Thyroid gland (tissue), 4 donors: ENCODE data around the gene PPP1R2. TPM values are rescaled to one million over a fixed set of nuclear protein-coding genes. Genes with fewer than 3 reads are reported as not detected.
A peak's percentile ranks its signal among the peaks of the same experiment; 100 is the strongest.

Experiments
- DNase-seq, 2 donors: peaks; one replicate each; pipeline ENCODE4 v3.0.0-alpha.2; 2019
- H3K27ac ChIP-seq, 3 donors: fragments of 200-600 bp; sonication (generic); 1 replicate in 2 of 3; 2 replicates in 1 of 3; pipeline ENCODE4 v1.5.1; 2016 to 2019; ENCODE audit warnings: mild to moderate bottlenecking in 1 of 3, moderate library complexity in 1 of 3
- H3K27me3 ChIP-seq: fragments of 200-600 bp; sonication (generic); one replicate; pipeline ENCODE4 v1.5.1; 2019
- H3K36me3 ChIP-seq, 2 donors: fragments of 200-600 bp; sonication (generic); one replicate each; pipeline ENCODE4 v1.5.1; 2016 to 2019
- H3K4me1 ChIP-seq, 2 donors: fragments of 200-600 bp; sonication (generic); one replicate each; pipeline ENCODE4 v1.5.1; 2017 to 2019
- H3K4me3 ChIP-seq, 3 donors: fragments of 200-600 bp; sonication (generic); replicated peaks in 1 of 3; 1 replicate in 2 of 3; 2 replicates in 1 of 3; pipeline ENCODE4 v1.5.1; 2016; ENCODE audit warnings: mild to moderate bottlenecking in 1 of 3
- H3K9me3 ChIP-seq: fragments of 200-600 bp; sonication (generic); one replicate; pipeline ENCODE4 v1.5.1; 2017
- POLR2A ChIP-seq, 2 donors: fragments of 450-650 bp; IDR thresholded peaks; one replicate each; pipeline ENCODE4 v1.6.1; 2017; ENCODE audit warnings: antibody characterized with exemption in 2 of 2, mild to moderate bottlenecking in 2 of 2, moderate library complexity in 1 of 2
- WGBS, 2 donors: methylation state at CpG; one replicate each; pipeline ENCODE4 v1.1.5; 2017; 5-methylcytosine and 5-hydroxymethylcytosine counted together
- intact Hi-C: fragments of 100-400 bp; cut with DNase I; formaldehyde crosslinking; loops from one replicate; pipeline ENCODE4 v1.15.1; 2023
- total RNA-seq, 4 donors: library from RNA; depleted of rRNA; stranded (reverse); fragments of >200 nt; gene quantifications; one replicate each; pipeline ENCODE4 v1.2.3, GENCODE V29; 2016
- TF ChIP-seq, protein P1 (sequence below), 6 experiments: fragments of 200-600 bp in 3 of 6; fragments of 450-650 bp in 3 of 6; sonication (generic) in 3 of 6; IDR thresholded peaks; one replicate each; pipeline ENCODE4 v1.5.1; 2016 to 2019; ENCODE audit warnings: antibody characterized with exemption in 6 of 6, mild to moderate bottlenecking in 2 of 6, inconsistent platforms in 1 of 6, moderate library complexity in 1 of 6

The PPP1R2 gene
- total RNA-seq, 4 donors from 2014 or later: 76.2 to 113 (median 99.9) TPM

DNA sequence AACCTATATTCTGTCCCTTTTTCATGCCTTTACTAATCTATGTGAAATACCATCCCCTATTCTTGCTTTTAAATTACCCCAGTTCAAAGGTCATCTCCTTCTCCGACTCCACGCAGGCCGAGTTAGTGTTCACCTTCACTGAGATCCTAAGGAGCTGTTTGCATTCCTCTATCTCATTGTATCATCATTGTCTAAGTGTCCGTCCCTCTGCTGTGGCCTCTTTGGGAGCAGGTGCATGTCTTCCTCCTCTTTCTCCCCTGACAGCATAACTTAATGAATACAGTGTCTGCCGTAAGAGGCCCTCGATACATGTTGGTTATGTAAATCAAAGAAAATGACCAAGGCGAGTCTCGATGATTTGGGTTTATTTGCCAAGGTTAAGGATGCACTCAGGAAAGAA is 4.9 kb upstream of the PPP1R2 start:
- Histone ChIP-seq H3K4me3 (no peak overlapping the region), H3K9me3 (no peaks in the 10 kb centered on the region), H3K4me1 (peaks cover 6 to 58% of the 10 kb centered on the region in 2 donors), H3K27me3 (no peaks in the 10 kb centered on the region), H3K27ac (no peak overlapping the region), H3K36me3 (no peaks in the 10 kb centered on the region)
- intact Hi-C loops: no loop called here
- WGBS, 2 donors: 62 to 67% methylated on average over 8 of the region's 8 CpGs
- TF ChIP-seq, protein P1, sequence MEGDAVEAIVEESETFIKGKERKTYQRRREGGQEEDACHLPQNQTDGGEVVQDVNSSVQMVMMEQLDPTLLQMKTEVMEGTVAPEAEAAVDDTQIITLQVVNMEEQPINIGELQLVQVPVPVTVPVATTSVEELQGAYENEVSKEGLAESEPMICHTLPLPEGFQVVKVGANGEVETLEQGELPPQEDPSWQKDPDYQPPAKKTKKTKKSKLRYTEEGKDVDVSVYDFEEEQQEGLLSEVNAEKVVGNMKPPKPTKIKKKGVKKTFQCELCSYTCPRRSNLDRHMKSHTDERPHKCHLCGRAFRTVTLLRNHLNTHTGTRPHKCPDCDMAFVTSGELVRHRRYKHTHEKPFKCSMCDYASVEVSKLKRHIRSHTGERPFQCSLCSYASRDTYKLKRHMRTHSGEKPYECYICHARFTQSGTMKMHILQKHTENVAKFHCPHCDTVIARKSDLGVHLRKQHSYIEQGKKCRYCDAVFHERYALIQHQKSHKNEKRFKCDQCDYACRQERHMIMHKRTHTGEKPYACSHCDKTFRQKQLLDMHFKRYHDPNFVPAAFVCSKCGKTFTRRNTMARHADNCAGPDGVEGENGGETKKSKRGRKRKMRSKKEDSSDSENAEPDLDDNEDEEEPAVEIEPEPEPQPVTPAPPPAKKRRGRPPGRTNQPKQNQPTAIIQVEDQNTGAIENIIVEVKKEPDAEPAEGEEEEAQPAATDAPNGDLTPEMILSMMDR (IDR thresholded peaks at IDR 0.05): no peak
- no peak for TF ChIP-seq POLR2A (IDR thresholded peaks at IDR 0.05)
- DNase-seq: no peak

DNA sequence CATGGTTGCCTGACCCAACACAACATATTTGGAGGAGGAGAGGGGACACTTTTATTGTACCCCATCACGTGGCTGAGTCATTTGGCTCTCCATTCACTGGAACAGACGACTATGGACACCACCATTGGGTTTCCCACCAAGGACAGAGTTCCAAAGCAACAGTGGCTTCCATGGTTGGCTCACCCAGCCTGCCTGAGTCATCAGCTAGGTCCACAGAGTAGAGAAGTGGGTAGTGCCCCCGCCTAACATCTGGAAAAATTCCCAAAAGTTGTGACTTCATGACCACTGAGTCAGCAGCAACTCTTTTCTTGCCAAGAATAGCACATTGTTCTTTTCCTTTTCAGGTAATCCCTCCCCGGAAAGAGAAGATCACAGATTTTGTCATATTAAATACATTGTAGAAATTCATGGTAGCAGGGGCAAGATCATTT is 3.0 kb upstream of the PPP1R2 start:
- Histone ChIP-seq H3K4me1 (peaks cover 17 to 57% of the 10 kb centered on the region in 2 donors), H3K27me3 (no peaks in the 10 kb centered on the region)

DNA sequence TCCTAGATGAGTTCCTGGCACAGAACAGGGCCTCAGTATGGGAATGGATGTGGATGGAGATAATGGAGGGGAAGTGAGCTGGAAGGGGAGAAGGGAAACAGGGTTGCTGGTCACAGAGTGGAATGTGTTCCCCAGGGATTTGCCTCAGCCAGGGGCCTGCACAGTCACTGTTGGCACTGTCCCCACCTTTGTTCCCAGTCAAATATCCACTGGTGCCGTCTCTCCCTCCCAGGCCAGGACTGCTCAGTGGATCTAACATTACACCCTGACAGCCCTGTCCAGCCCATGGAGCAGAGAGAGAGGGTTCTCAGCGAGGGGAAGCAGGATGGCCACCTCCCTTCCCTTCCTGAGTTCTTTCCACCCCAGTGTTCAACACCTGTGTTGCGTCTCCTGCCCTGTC is 1.5 kb upstream of the PPP1R2 start:
- no peaks in the 10 kb centered on the region for H3K9me3 ChIP-seq
- H3K4me3 ChIP-seq: no peak overlapping the region
- no peak for TF ChIP-seq POLR2A (IDR thresholded peaks at IDR 0.05)
- TF ChIP-seq, protein P1 (IDR thresholded peaks at IDR 0.05): no peak
- H3K27me3 ChIP-seq: no peaks in the 10 kb centered on the region
- intact Hi-C loops: loop anchor here (5.0 kb wide), 1 partner anchor 102 kb away; the partner anchor contains the start of gene ACAP2
- DNase-seq: peak; percentile 31 to 42
- peak overlapping the region in 2 of 3 donors; percentile 86 to 88 for H3K27ac ChIP-seq
- H3K4me1 ChIP-seq: peaks cover 30 to 57% of the 10 kb centered on the region in 2 donors
- H3K36me3 ChIP-seq: no peaks in the 10 kb centered on the region
- 47 to 70% methylated on average over 3 of the region's 3 CpGs for WGBS, 2 donors

More for the DNA sequence above, 3.0 kb upstream of the PPP1R2 start:
- Histone ChIP-seq H3K27ac (peak overlapping the region in 2 of 3 donors; percentile 63 to 76), H3K9me3 (no peaks in the 10 kb centered on the region), H3K36me3 (no peaks in the 10 kb centered on the region), H3K4me3 (no peak overlapping the region)
- intact Hi-C loops: no loop called here
- peak; percentile 66 to 71 for DNase-seq
- TF ChIP-seq, protein P1 (IDR thresholded peaks at IDR 0.05): no peak
- no peak for TF ChIP-seq POLR2A (IDR thresholded peaks at IDR 0.05)
- 32 to 44% methylated on average over 4 of the region's 4 CpGs for WGBS, 2 donors

DNA sequence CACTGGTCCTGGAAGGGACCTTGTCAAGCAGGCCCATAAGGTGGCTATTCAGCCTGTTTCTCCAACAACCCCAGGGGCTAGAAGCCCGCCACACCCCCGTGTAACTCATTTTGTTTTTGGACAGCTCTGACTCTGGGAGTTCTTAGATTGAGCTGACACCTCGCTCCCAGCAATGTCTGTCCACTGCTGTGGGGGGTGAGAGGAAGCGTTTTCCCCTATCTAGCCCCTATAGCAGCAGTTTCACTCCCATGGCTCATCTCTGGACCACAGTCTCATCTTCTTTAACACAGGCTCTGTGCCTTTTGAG is 1.1 kb upstream of the PPP1R2 start:
- peak overlapping the region; percentile 83 to 88 (median 86) for H3K27ac ChIP-seq
- WGBS, 2 donors: 54 to 86% methylated on average over 4 of the region's 4 CpGs
- intact Hi-C loops: loop anchor here (5.0 kb wide), 1 partner anchor 102 kb away; the partner anchor contains the start of gene ACAP2
- no peak overlapping the region for H3K4me3 ChIP-seq
- peaks cover 30 to 57% of the 10 kb centered on the region in 2 donors for H3K4me1 ChIP-seq
- H3K9me3 ChIP-seq: no peaks in the 10 kb centered on the region
- H3K27me3 ChIP-seq: no peaks in the 10 kb centered on the region
- TF ChIP-seq, protein P1 (IDR thresholded peaks at IDR 0.05): no peak
- no peak for TF ChIP-seq POLR2A (IDR thresholded peaks at IDR 0.05)
- DNase-seq: no peak
- H3K36me3 ChIP-seq: no peaks in the 10 kb centered on the region

DNA sequence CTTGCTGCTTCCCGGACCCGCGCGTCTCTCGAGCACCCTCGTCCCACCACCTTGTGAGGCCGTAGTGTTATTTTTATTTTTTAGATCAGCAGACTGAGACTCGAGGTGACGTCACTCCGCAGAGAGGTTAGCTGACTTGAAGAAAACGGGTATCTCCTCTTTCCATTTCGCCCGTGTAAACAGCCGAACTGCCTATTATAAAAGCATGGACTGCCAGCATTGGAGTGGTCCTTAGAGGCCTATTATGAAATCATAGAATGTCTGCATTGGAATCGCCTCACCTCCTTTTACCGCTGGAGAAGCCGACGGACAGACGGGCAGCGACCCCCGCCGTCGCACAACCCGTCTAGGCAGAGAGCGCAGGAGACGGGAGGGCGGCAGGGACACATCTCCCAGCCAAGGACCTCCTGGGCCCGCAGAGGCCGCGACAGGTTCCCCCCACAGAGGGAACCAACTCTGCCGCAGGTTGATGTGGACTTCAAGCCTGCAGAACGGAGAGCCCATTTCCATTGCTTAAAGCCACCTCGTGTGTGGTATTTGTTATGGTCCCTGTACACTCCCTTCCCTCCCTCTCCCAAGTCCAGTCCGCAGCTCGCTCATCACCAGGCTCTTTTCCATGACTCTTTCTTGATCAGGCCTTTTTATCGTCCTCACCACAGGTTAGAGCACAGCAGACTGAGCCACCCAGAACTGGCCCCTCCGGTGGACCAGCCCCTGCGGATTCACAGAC is 540 bp upstream of the PPP1R2 start:
- WGBS, 2 donors: 18 to 20% methylated on average over 30 to 37 of the region's 38 CpGs
- H3K4me3 ChIP-seq: peak overlapping the region in 2 of 3 donors; percentile 74 to 95
- no peak for TF ChIP-seq POLR2A (IDR thresholded peaks at IDR 0.05)
- TF ChIP-seq, protein P1 (IDR thresholded peaks at IDR 0.05): no peak
- no peaks in the 10 kb centered on the region for H3K9me3 ChIP-seq
- peak in 1 of 2 donors; percentile 8 for DNase-seq
- no peaks in the 10 kb centered on the region for H3K27me3 ChIP-seq
- H3K36me3 ChIP-seq: no peaks in the 10 kb centered on the region
- intact Hi-C loops: loop anchor here (5.0 kb wide), 1 partner anchor 101 kb away; the partner anchor contains the start of gene ACAP2
- H3K27ac ChIP-seq: peak overlapping the region; percentile 83 to 88 (median 86)
- peaks cover 30 to 57% of the 10 kb centered on the region in 2 donors for H3K4me1 ChIP-seq
